HCT116 (cell line): ENCODE data around the gene HYAL2.

Source experiments
- CEBPB ChIP-seq: IDR thresholded peaks from 2 replicates; pipeline ENCODE4 v1.6.1; 2012; ENCODE audit warnings: low read depth
- CTCF ChIP-seq, 3 experiments: fragments of 200-600 bp in 1 of 3; sonication (generic) in 1 of 3; IDR thresholded peaks in 2 of 3; conservative IDR thresholded peaks in 1 of 3; 2 replicates each; pipeline ENCODE4 v1.5.1; 2012 to 2017; ENCODE audit warnings: low read depth in 2 of 3, low read length in 2 of 3, antibody characterized with exemption in 1 of 3, borderline replicate concordance in 1 of 3, control low read depth in 1 of 3, mild to moderate bottlenecking in 1 of 3, mixed read lengths in 1 of 3, mixed run types in 1 of 3, moderate library complexity in 1 of 3; ENCODE audit not compliant: insufficient read depth in 1 of 3
- EGR1 ChIP-seq: IDR thresholded peaks from 2 replicates; pipeline ENCODE4 v1.6.1; 2012; ENCODE audit warnings: low read depth
- EZH2 ChIP-seq: fragments of 200-600 bp; sonication (generic); IDR thresholded peaks from 2 replicates; pipeline ENCODE4 v1.6.1; 2017; ENCODE audit warnings: antibody characterized with exemption, mixed run types
- EZH2phosphoT487 ChIP-seq: fragments of 200-600 bp; IDR thresholded peaks from 2 replicates; pipeline ENCODE4 v1.6.1; 2018; ENCODE audit warnings: antibody characterized with exemption, borderline replicate concordance
- FOSL1 ChIP-seq: IDR thresholded peaks from 2 replicates; pipeline ENCODE4 v1.6.1; 2012; ENCODE audit warnings: low read depth
- JUND ChIP-seq: IDR thresholded peaks from 2 replicates; pipeline ENCODE4 v1.6.1; 2012
- MAX ChIP-seq: IDR thresholded peaks from 2 replicates; pipeline ENCODE4 v1.6.1; 2012
- POLR2A ChIP-seq: IDR thresholded peaks from 2 replicates; pipeline ENCODE4 v1.7.0; 2011; ENCODE audit warnings: borderline replicate concordance; ENCODE audit not compliant: insufficient read depth, insufficient read length; ENCODE audit errors: extremely low read depth
- POLR2AphosphoS5 ChIP-seq: IDR thresholded peaks from 2 replicates; pipeline ENCODE4 v1.6.1; 2011; ENCODE audit warnings: mild to moderate bottlenecking, low read depth, low read length, moderate library complexity
- RAD21 ChIP-seq: IDR thresholded peaks from 2 replicates; pipeline ENCODE4 v1.6.1; 2012; ENCODE audit warnings: low read depth, mild to moderate bottlenecking
- REST ChIP-seq: IDR thresholded peaks from 2 replicates; pipeline ENCODE4 v1.6.1; 2012; ENCODE audit warnings: low read depth
- YY1 ChIP-seq: IDR thresholded peaks from 2 replicates; pipeline ENCODE4 v1.6.1; 2011; ENCODE audit warnings: low read length, low read depth, moderate library complexity, mild to moderate bottlenecking; ENCODE audit not compliant: insufficient replicate concordance; ENCODE audit errors: extremely low read depth
- ZFX ChIP-seq: fragments of 450-650 bp; IDR thresholded peaks from 2 replicates; pipeline ENCODE4 v1.6.1; 2017

GRCh38 chr3:50320853-50321335 lies 1.7 kb downstream of the HYAL2 start:
- TF ChIP-seq CEBPB = no peak
- no peak for TF ChIP-seq CTCF (IDR thresholded peaks at IDR 0.05 in 2 of 3, conservative IDR thresholded peaks at IDR 0.05 in 1 of 3; ENCODE audit: borderline replicate concordance in 1 of 3, insufficient read depth in 1 of 3, low read depth in 2 of 3, low read length in 2 of 3)
- no peak for TF ChIP-seq JUND
- TF ChIP-seq RAD21 = no peak
- TF ChIP-seq YY1 = no peak
- no peak for TF ChIP-seq ZFX
- no peak for TF ChIP-seq POLR2A
- no peak for TF ChIP-seq EZH2
- TF ChIP-seq EZH2phosphoT487 = no peak
- no peak for TF ChIP-seq EGR1
- TF ChIP-seq REST = no peak
- TF ChIP-seq MAX = no peak
- no peak; the same call in 1 of the 2 replicates for TF ChIP-seq POLR2AphosphoS5
- TF ChIP-seq FOSL1 = no peak
